Tibial nerve (tissue), 4 donors: ENCODE results near the gene ADAM33. TPM values are rescaled to one million over a fixed set of nuclear protein-coding genes. Genes with fewer than 3 reads are reported as not detected.

Source experiments
- DNase-seq, 2 donors: peaks; one replicate each; pipeline ENCODE4 v3.0.0-alpha.2; 2019; ENCODE audit warnings: low spot score in 2 of 2
- H3K27ac ChIP-seq, 4 donors: fragments of 200-600 bp; sonication (generic) in 3 of 4; one replicate each; pipeline ENCODE4 v1.5.1; 2017 to 2019; ENCODE audit warnings: mild to moderate bottlenecking in 1 of 4
- H3K27me3 ChIP-seq, 2 donors: fragments of 200-600 bp; sonication (generic) in 1 of 2; one replicate each; pipeline versions ENCODE4 v1.5.1 to v1.6.0; 2017 to 2019
- H3K36me3 ChIP-seq, 3 donors: fragments of 200-600 bp; sonication (generic); one replicate each; pipeline ENCODE4 v1.5.1; 2018 to 2019
- H3K4me1 ChIP-seq, 4 donors: fragments of 200-600 bp; sonication (generic) in 3 of 4; one replicate each; pipeline ENCODE4 v1.5.1; 2017 to 2019
- H3K4me3 ChIP-seq, 4 donors: fragments of 200-600 bp; sonication (generic) in 3 of 4; one replicate each; pipeline ENCODE4 v1.5.1; 2017 to 2019; ENCODE audit warnings: mild to moderate bottlenecking in 1 of 4, moderate library complexity in 1 of 4
- H3K9me3 ChIP-seq, 4 donors: fragments of 200-600 bp; sonication (generic) in 3 of 4; one replicate each; pipeline ENCODE4 v1.5.1; 2017 to 2019
- EP300 ChIP-seq, 2 donors: sonication (generic); formaldehyde crosslinking; IDR thresholded peaks; one replicate each; pipeline ENCODE4 v1.6.1; 2017; ENCODE audit warnings: antibody characterized with exemption in 2 of 2, mild to moderate bottlenecking in 1 of 2
- POLR2A ChIP-seq, 2 donors: fragments of 450-650 bp; IDR thresholded peaks; one replicate each; pipeline ENCODE4 v1.6.1; 2017; ENCODE audit warnings: antibody characterized with exemption in 2 of 2, mild to moderate bottlenecking in 2 of 2, moderate library complexity in 2 of 2
- WGBS, 2 donors: methylation state at CpG; one replicate each; pipeline ENCODE4 v1.1.5; 2018; 5-methylcytosine and 5-hydroxymethylcytosine counted together
- total RNA-seq, 4 donors: library from RNA; depleted of rRNA; stranded (reverse); fragments of >200 nt; gene quantifications; one replicate each; pipeline ENCODE4 v1.1.0, GENCODE V29; 2016
- TF ChIP-seq, protein P1 (sequence below), 5 experiments: fragments of 200-600 bp in 3 of 5; fragments of 450-650 bp in 2 of 5; sonication (generic) in 3 of 5; IDR thresholded peaks; one replicate each; pipeline ENCODE4 v1.5.1; 2016 to 2019; ENCODE audit warnings: antibody characterized with exemption in 5 of 5, mild to moderate bottlenecking in 3 of 5, moderate library complexity in 2 of 5

Gene ADAM33
- total RNA-seq, 4 donors from 2014 or later, result 162 to 385 (median 274) TPM

- Histone ChIP-seq H3K4me3 (no peak overlapping the region), H3K27me3 (no peaks in the 10 kb centered on the region), H3K27ac (no peak overlapping the region), H3K36me3 (no peaks in the 10 kb centered on the region), H3K9me3 (peaks cover 0 to 8% (median 0%) of the 10 kb centered on the region in 4 donors), H3K4me1 (no peaks in the 10 kb centered on the region)
- no peak for DNase-seq
- 85 to 89% methylated on average over 11 to 16 of the region's 16 CpGs for WGBS, 2 donors
- TF ChIP-seq, protein P1, sequence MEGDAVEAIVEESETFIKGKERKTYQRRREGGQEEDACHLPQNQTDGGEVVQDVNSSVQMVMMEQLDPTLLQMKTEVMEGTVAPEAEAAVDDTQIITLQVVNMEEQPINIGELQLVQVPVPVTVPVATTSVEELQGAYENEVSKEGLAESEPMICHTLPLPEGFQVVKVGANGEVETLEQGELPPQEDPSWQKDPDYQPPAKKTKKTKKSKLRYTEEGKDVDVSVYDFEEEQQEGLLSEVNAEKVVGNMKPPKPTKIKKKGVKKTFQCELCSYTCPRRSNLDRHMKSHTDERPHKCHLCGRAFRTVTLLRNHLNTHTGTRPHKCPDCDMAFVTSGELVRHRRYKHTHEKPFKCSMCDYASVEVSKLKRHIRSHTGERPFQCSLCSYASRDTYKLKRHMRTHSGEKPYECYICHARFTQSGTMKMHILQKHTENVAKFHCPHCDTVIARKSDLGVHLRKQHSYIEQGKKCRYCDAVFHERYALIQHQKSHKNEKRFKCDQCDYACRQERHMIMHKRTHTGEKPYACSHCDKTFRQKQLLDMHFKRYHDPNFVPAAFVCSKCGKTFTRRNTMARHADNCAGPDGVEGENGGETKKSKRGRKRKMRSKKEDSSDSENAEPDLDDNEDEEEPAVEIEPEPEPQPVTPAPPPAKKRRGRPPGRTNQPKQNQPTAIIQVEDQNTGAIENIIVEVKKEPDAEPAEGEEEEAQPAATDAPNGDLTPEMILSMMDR (IDR thresholded peaks at IDR 0.05), result no peak
- TF ChIP-seq EP300 (IDR thresholded peaks at IDR 0.05) (no peak), POLR2A (IDR thresholded peaks at IDR 0.05) (no peak)
These were observed 17.2 kb upstream of the ADAM33 start for GRCh38 chr20:3699037-3699436.

DNA sequence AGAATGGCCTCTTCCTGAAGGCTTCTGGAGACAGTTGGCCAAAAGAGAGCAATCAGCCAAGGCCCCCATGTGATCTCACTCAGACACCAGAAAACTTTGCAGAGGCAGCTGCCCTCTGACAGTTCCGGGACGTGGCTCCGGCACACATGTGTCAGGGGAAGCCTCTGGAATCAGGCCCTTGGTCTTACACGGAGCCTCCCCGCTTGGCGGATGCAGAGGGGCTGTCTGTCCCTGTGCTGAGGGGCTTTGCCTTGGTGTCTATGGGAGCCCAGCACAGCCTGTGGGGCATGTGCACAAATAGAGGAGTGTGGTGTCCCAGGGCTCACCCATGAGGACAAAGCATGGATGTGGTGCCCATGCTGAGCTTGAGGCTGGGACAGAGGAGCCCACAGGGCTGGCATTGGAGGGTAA is 16.8 kb upstream of the ADAM33 start:
- 57 to 62% methylated on average over 3 to 6 of the region's 6 CpGs for WGBS, 2 donors
- no peaks in the 10 kb centered on the region for H3K27me3 ChIP-seq
- no peaks in the 10 kb centered on the region for H3K36me3 ChIP-seq
- TF ChIP-seq POLR2A (IDR thresholded peaks at IDR 0.05), result no peak
- TF ChIP-seq, protein P1 (IDR thresholded peaks at IDR 0.05), result no peak
- TF ChIP-seq EP300 (IDR thresholded peaks at IDR 0.05), result no peak
- no peak for DNase-seq
- H3K4me3 ChIP-seq, result no peak overlapping the region
- peaks cover 0 to 8% (median 0%) of the 10 kb centered on the region in 4 donors for H3K9me3 ChIP-seq
- no peak overlapping the region for H3K27ac ChIP-seq
- H3K4me1 ChIP-seq, result no peaks in the 10 kb centered on the region

- Histone ChIP-seq H3K27me3 (no peaks in the 10 kb centered on the region), H3K27ac (no peak overlapping the region), H3K9me3 (peaks cover 0 to 8% (median 0%) of the 10 kb centered on the region in 4 donors), H3K36me3 (no peaks in the 10 kb centered on the region), H3K4me1 (no peaks in the 10 kb centered on the region), H3K4me3 (no peak overlapping the region)
- 75 to 76% methylated on average over 15 of the region's 18 CpGs for WGBS, 2 donors
- no peak for DNase-seq
- TF ChIP-seq, protein P1 (IDR thresholded peaks at IDR 0.05), result no peak
- no peak for TF ChIP-seq POLR2A (IDR thresholded peaks at IDR 0.05)
- no peak for TF ChIP-seq EP300 (IDR thresholded peaks at IDR 0.05)
These were observed 15.9 kb upstream of the ADAM33 start for GRCh38 chr20:3697588-3698305.

DNA sequence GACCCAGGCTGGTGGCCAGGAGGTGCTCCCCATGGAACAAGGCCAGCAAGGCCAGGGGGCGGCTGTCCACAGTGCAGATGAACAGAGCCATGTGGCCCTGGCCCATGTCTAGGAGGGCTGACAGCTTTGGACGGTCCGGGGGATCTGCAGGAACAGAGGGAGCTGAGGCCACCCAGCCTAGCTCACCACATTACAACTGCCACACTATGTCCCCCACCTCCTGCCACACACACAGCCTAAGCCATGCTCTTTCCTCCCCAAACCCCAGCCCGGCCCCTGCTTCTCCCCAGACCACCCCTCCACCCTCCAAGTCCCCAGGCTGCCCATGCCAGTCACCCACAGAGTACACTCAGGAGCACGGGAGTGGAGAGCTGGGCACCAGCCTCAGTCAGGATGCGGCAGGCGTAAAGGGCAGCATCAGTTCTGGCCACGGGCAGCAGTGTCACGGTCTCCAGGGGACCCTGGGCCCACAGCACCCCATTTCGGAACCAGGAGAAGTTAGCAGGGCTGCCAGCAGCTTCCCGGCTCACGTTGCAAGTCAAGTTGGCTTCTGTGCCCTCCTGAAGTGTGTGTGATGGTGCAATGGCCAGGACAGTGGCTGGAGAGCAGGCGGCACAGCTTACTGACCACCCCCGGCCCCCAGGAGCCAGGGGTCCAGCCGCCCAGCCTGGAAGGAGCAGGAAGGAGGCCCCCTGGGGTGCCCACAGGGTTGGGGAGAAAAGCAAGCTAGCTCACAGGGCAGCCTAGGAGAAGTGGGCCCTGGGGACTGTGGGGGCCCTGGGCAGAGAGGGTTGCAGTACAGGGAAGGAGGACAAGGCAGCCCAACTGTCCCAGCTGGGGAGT is 15.2 kb upstream of the ADAM33 start:
- no peaks in the 10 kb centered on the region for H3K36me3 ChIP-seq
- TF ChIP-seq EP300 (IDR thresholded peaks at IDR 0.05), result no peak
- TF ChIP-seq POLR2A (IDR thresholded peaks at IDR 0.05), result no peak
- TF ChIP-seq, protein P1 (IDR thresholded peaks at IDR 0.05), result no peak
- H3K27ac ChIP-seq, result no peak overlapping the region
- H3K4me3 ChIP-seq, result no peak overlapping the region
- H3K27me3 ChIP-seq, result no peaks in the 10 kb centered on the region
- no peaks in the 10 kb centered on the region for H3K4me1 ChIP-seq
- DNase-seq, result no peak
- H3K9me3 ChIP-seq, result peaks cover 0 to 8% (median 0%) of the 10 kb centered on the region in 4 donors
- 86 to 92% methylated on average over 14 to 15 of the region's 15 CpGs for WGBS, 2 donors

DNA sequence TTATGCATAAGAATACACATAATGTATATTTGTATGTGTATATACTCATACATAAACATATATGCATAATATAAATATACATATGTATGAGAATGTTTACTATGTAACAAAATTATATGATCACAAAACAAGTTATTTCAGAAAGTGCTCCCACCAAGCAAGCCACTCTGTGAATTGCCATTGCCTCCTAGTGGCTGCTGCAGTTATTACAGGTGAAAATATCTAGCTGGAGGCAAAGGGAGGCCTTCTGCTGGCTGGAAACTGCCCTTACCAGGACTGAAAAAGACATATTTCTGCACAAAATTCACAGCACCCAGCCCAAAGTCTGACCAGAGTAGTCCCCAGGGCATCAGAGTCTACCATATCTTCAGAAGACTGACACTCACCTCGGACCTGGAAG is 14.4 kb upstream of the ADAM33 start:
- Histone ChIP-seq H3K4me1 (no peaks in the 10 kb centered on the region), H3K36me3 (no peaks in the 10 kb centered on the region), H3K27me3 (no peaks in the 10 kb centered on the region), H3K4me3 (no peak overlapping the region), H3K27ac (no peak overlapping the region), H3K9me3 (peaks cover 0 to 8% (median 0%) of the 10 kb centered on the region in 4 donors)
- TF ChIP-seq, protein P1 (IDR thresholded peaks at IDR 0.05), result peak in 1 of 5 experiments; percentile 9
- no peak for TF ChIP-seq EP300 (IDR thresholded peaks at IDR 0.05)
- TF ChIP-seq POLR2A (IDR thresholded peaks at IDR 0.05), result no peak
- 92 to 100% methylated on average over 1 of the region's 1 CpG for whole genome bisulfite sequencing, 2 donors
- no peak for DNase-seq
